HUES48 (cell line): ENCODE measurements around the gene AGBL3.

Experiments
- H3K27ac ChIP-seq: one replicate; pipeline ENCODE4 v1.7.0; 2013; ENCODE audit warnings: low read depth, low read length, inconsistent platforms
- H3K27me3 ChIP-seq: 2 replicates; pipeline ENCODE4 v1.6.1; 2013; ENCODE audit warnings: mild to moderate bottlenecking, low read length; ENCODE audit not compliant: control insufficient read depth, insufficient read depth
- H3K36me3 ChIP-seq: 2 replicates; pipeline ENCODE4 v1.6.1; 2013; ENCODE audit warnings: low read length; ENCODE audit not compliant: control insufficient read depth, insufficient read depth
- H3K4me1 ChIP-seq: 2 replicates; pipeline ENCODE4 v1.6.1; 2013; ENCODE audit warnings: mild to moderate bottlenecking, low read length; ENCODE audit not compliant: control insufficient read depth, insufficient read depth
- H3K4me3 ChIP-seq: 2 replicates; pipeline ENCODE4 v1.5.1; 2013; ENCODE audit warnings: mild to moderate bottlenecking, low read depth, low read length
- H3K9ac ChIP-seq: 2 replicates; pipeline ENCODE4 v1.6.1; 2013; ENCODE audit warnings: mild to moderate bottlenecking, low read depth, low read length, moderate library complexity
- H3K9me3 ChIP-seq: 2 replicates; pipeline ENCODE4 v1.6.1; 2013; ENCODE audit warnings: low read length; ENCODE audit not compliant: control insufficient read depth, insufficient read depth

AGBL3 gene

GRCh38 chr7:135160098-135160857 lies 174.0 kb downstream of the AGBL3 start:
- H3K4me1 ChIP-seq: peaks cover 12% of the 10 kb centered on the region
- peaks cover 11% of the 10 kb centered on the region; the same call in 1 of the 2 replicates for H3K36me3 ChIP-seq
- H3K9ac ChIP-seq: no peak overlapping the region
- H3K27me3 ChIP-seq: no peaks in the 10 kb centered on the region
- no peak overlapping the region for H3K4me3 ChIP-seq
- H3K27ac ChIP-seq: peak overlapping the region; percentile 51
- peaks cover 19% of the 10 kb centered on the region; the same call in 1 of the 2 replicates for H3K9me3 ChIP-seq

- Histone ChIP-seq H3K27ac (peak overlapping the region; percentile 38), H3K27me3 (no peaks in the 10 kb centered on the region), H3K9ac (no peak overlapping the region; the same call in 1 of the 2 replicates), H3K9me3 (peaks cover 13% of the 10 kb centered on the region; the same call in 1 of the 2 replicates), H3K4me3 (no peak overlapping the region), H3K36me3 (peaks cover 19% of the 10 kb centered on the region), H3K4me1 (peaks cover 12% of the 10 kb centered on the region)
These were observed 174.7 kb downstream of the AGBL3 start for GRCh38 chr7:135160858-135161653.

- Histone ChIP-seq H3K36me3 (peaks cover 25% of the 10 kb centered on the region), H3K27me3 (no peaks in the 10 kb centered on the region), H3K9ac (no peak overlapping the region), H3K9me3 (peaks cover 7% of the 10 kb centered on the region; the same call in 1 of the 2 replicates), H3K27ac (no peak overlapping the region), H3K4me1 (peaks cover 12% of the 10 kb centered on the region), H3K4me3 (no peak overlapping the region)
These were observed 175.4 kb downstream of the AGBL3 start for GRCh38 chr7:135161669-135162068.

GRCh38 chr7:135162382-135163001 lies 176.2 kb downstream of the AGBL3 start:
- Histone ChIP-seq H3K4me3 (no peak overlapping the region), H3K27me3 (no peaks in the 10 kb centered on the region), H3K27ac (no peak overlapping the region), H3K9ac (no peak overlapping the region), H3K9me3 (0 out of 2 replicates have a peak, but pooled peaks cover under 1% of the 10 kb centered on the region), H3K36me3 (peaks cover 33% of the 10 kb centered on the region), H3K4me1 (peaks cover 12% of the 10 kb centered on the region)

GRCh38 chr7:135164357-135165061 lies 178.2 kb downstream of the AGBL3 start:
- no peak overlapping the region for H3K9ac ChIP-seq
- no peak overlapping the region for H3K27ac ChIP-seq
- peaks cover 16% of the 10 kb centered on the region for H3K4me1 ChIP-seq
- no peaks in the 10 kb centered on the region for H3K27me3 ChIP-seq
- H3K36me3 ChIP-seq: peaks cover 47% of the 10 kb centered on the region
- no peaks in the 10 kb centered on the region for H3K9me3 ChIP-seq
- no peak overlapping the region for H3K4me3 ChIP-seq

- H3K4me1 ChIP-seq: peaks cover 10% of the 10 kb centered on the region
- H3K36me3 ChIP-seq: peaks cover 47% of the 10 kb centered on the region
- no peaks in the 10 kb centered on the region for H3K27me3 ChIP-seq
- no peak overlapping the region for H3K27ac ChIP-seq
- no peak overlapping the region for H3K9ac ChIP-seq
- H3K4me3 ChIP-seq: no peak overlapping the region
- no peaks in the 10 kb centered on the region for H3K9me3 ChIP-seq
These were observed 179.6 kb downstream of the AGBL3 start for GRCh38 chr7:135165862-135166261.

- Histone ChIP-seq H3K27me3 (no peaks in the 10 kb centered on the region), H3K4me1 (peaks cover 9% of the 10 kb centered on the region), H3K27ac (no peak overlapping the region), H3K36me3 (peaks cover 47% of the 10 kb centered on the region), H3K9ac (no peak overlapping the region), H3K4me3 (no peak overlapping the region), H3K9me3 (no peaks in the 10 kb centered on the region)
These were observed 180.2 kb downstream of the AGBL3 start for GRCh38 chr7:135166338-135166990.

- Histone ChIP-seq H3K27me3 (no peaks in the 10 kb centered on the region), H3K9ac (no peak overlapping the region), H3K27ac (no peak overlapping the region), H3K4me3 (no peak overlapping the region), H3K4me1 (peaks cover 15% of the 10 kb centered on the region), H3K9me3 (no peaks in the 10 kb centered on the region), H3K36me3 (peaks cover 47% of the 10 kb centered on the region)
These were observed 181.1 kb downstream of the AGBL3 start for GRCh38 chr7:135167365-135167917.

- Histone ChIP-seq H3K9ac (no peak overlapping the region), H3K4me1 (peaks cover 15% of the 10 kb centered on the region), H3K27me3 (no peaks in the 10 kb centered on the region), H3K27ac (no peak overlapping the region), H3K4me3 (no peak overlapping the region), H3K9me3 (no peaks in the 10 kb centered on the region), H3K36me3 (peaks cover 47% of the 10 kb centered on the region)
These were observed 181.7 kb downstream of the AGBL3 start for GRCh38 chr7:135168001-135168400.
